Erythroblast (primary cell): ENCODE data around the gene AKAP13.

Source experiments
- GATA1 ChIP-seq: IDR thresholded peaks from 2 replicates; pipeline ENCODE4 v1.6.1; 2011; ENCODE audit warnings: low read depth, mild to moderate bottlenecking, control low read depth, low read length, moderate library complexity
- POLR2A ChIP-seq: IDR thresholded peaks from 2 replicates; pipeline ENCODE4 v1.6.1; 2011; ENCODE audit warnings: mild to moderate bottlenecking, low read length

- no peak for TF ChIP-seq POLR2A
- TF ChIP-seq GATA1: no peak
Measured at GRCh38 chr15:85430406-85431204, 50.2 kb downstream of the AKAP13 start.
